ENCODE measurements around the gene KDM1A.

Gene KDM1A

DNA sequence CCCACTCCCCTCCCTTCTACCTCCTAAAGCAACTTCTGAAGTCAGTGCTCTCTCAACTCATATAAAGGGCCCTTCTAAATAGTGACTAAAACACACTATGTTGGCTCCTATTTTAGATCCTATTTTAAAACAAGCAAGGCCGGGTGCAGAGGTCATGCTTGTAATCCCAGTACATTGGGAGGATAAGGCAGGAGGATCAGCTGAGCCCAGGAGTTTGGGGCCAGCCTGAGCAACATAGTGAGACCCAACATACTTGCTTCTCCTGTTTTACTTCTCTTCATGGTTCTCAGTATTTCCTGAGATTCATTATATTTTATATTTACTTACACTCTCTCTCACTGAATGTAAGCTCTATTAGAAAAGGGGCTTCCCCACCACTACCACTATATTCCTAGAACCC is 106.9 kb downstream of the KDM1A start:
- Histone ChIP-seq H3K4me1 (ENCODE audit: control insufficient read depth, low read depth, low read length) (peaks cover 8% of the 10 kb centered on the region), H3K27me3 (ENCODE audit: control insufficient read depth, insufficient read depth, low read length) (no peaks in the 10 kb centered on the region), H3K36me3 (ENCODE audit: control insufficient read depth, low read depth, low read length) (no peaks in the 10 kb centered on the region), H3K9me3 (ENCODE audit: control insufficient read depth, low read depth, low read length) (no peaks in the 10 kb centered on the region), H3K9ac (ENCODE audit: low read length) (no peak overlapping the region), H3K27ac (ENCODE audit: low read length) (no peak overlapping the region), H3K4me3 (ENCODE audit: low read length) (no peak overlapping the region)

DNA sequence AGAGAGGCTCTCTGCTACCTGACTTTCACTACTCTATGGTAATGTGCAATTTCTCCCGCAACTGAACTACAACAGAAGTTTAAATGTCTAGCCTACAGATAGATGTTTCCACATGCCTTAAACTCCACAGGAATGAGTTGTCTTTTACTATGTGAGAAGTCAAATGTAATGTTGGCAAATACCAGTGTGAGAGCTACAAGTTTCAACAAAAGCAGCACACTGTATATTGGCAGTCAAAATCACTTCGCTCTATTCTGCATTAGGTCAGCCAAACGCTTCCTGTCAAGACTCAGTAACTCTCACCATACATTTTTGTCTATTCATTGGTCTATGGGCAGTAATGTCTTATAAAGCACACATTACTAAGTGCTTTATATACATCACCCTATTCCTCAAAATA is 107.5 kb downstream of the KDM1A start:
- Histone ChIP-seq H3K27me3 (ENCODE audit: control insufficient read depth, insufficient read depth, low read length) (no peaks in the 10 kb centered on the region), H3K9ac (ENCODE audit: low read length) (no peak overlapping the region), H3K36me3 (ENCODE audit: control insufficient read depth, low read depth, low read length) (no peaks in the 10 kb centered on the region), H3K4me1 (ENCODE audit: control insufficient read depth, low read depth, low read length) (peaks cover 8% of the 10 kb centered on the region), H3K27ac (ENCODE audit: low read length) (no peak overlapping the region), H3K4me3 (ENCODE audit: low read length) (no peak overlapping the region), H3K9me3 (ENCODE audit: control insufficient read depth, low read depth, low read length) (no peaks in the 10 kb centered on the region)

GRCh38 chr1:23129846-23130245 is 110.6 kb downstream of the KDM1A start:
- peaks cover 4% of the 10 kb centered on the region for H3K4me1 ChIP-seq (ENCODE audit: control insufficient read depth, low read depth, low read length)
- no peaks in the 10 kb centered on the region for H3K9me3 ChIP-seq (ENCODE audit: control insufficient read depth, low read depth, low read length)
- H3K27ac ChIP-seq (ENCODE audit: low read length): no peak overlapping the region
- H3K4me3 ChIP-seq (ENCODE audit: low read length): no peak overlapping the region
- H3K9ac ChIP-seq (ENCODE audit: low read length): no peak overlapping the region
- no peaks in the 10 kb centered on the region for H3K36me3 ChIP-seq (ENCODE audit: control insufficient read depth, low read depth, low read length)
- no peaks in the 10 kb centered on the region for H3K27me3 ChIP-seq (ENCODE audit: control insufficient read depth, insufficient read depth, low read length)

DNA sequence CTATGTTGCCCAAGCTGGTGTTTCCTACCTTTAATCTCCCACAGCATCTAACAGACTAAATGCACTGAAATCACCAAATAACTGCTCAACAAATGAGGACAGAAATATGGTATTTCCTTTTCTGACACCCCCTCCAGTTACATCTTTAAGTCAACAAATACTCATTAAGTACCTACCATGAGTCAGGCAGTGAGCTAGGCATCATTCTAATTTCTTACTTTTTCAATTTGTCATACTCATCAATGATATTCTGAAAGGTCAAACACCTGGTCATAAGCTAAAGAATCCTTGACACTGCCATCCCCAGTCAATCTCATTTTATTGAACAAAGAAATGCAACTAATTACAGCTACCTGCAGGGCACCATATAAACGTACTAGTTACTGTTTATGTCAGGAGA is 112.8 kb downstream of the KDM1A start:
- H3K4me3 ChIP-seq (ENCODE audit: low read length): no peak overlapping the region
- H3K36me3 ChIP-seq (ENCODE audit: control insufficient read depth, low read depth, low read length): no peaks in the 10 kb centered on the region
- H3K27me3 ChIP-seq (ENCODE audit: control insufficient read depth, insufficient read depth, low read length): no peaks in the 10 kb centered on the region
- H3K27ac ChIP-seq (ENCODE audit: low read length): no peak overlapping the region
- no peak overlapping the region for H3K9ac ChIP-seq (ENCODE audit: low read length)
- no peaks in the 10 kb centered on the region for H3K9me3 ChIP-seq (ENCODE audit: control insufficient read depth, low read depth, low read length)
- peaks cover 4% of the 10 kb centered on the region for H3K4me1 ChIP-seq (ENCODE audit: control insufficient read depth, low read depth, low read length)

All from iPS-18a (cell line).